SK-N-DZ (cell line): ENCODE data around the gene PLEKHA5.
"Not testable (repeated sequence)": the region's sequence is repeated elsewhere in the genome, so short reads cannot be mapped to it uniquely, and the experiment has no call there.

ENCODE experiments used
- DNase-seq: peaks from one replicate; pipeline ENCODE4 v3.0.0-alpha.2; 2015; ENCODE audit warnings: low spot score
- small RNA-seq, 2 experiments: library from RNA; depleted of rRNA; stranded (forward); fragments of <200 nt; gene quantifications; one replicate each; pipeline ENCODE3, GENCODE V24; 2014

The PLEKHA5 gene

DNA sequence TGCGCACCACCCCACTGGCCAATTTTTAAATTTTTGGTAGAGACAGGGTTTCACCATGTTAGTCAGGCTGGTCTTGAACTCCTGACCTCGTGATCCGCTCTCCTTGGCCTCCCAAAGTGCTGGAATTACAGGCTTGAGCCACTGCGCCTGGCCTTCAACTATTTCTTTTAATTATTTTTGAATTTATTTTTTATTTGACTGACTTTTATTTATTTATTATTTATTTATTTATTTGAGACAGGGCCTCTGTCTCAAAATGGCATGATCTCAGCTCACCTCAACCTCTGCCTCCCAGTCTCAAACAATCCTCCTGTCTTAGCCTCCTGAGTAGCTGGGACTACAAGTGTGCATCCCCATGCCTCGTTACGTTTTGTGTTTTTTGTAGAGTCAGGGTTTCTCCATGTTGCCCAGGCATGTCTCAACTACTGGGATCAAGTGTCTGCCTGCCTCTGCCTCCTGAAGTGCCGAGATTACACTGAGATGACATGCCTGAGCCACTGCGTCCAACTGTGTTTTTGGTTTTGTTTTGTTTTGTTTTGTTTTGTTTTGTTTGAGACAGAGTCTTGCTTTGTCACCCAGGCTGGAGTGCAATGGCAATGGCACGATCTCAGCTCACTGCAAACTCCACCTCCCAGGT is 271.2 kb downstream of the PLEKHA5 start:
- DNase-seq, result not testable (repeated sequence)

- no peak for DNase-seq
These were observed 272.7 kb downstream of the PLEKHA5 start for GRCh38 chr12:19402211-19402610.

DNA sequence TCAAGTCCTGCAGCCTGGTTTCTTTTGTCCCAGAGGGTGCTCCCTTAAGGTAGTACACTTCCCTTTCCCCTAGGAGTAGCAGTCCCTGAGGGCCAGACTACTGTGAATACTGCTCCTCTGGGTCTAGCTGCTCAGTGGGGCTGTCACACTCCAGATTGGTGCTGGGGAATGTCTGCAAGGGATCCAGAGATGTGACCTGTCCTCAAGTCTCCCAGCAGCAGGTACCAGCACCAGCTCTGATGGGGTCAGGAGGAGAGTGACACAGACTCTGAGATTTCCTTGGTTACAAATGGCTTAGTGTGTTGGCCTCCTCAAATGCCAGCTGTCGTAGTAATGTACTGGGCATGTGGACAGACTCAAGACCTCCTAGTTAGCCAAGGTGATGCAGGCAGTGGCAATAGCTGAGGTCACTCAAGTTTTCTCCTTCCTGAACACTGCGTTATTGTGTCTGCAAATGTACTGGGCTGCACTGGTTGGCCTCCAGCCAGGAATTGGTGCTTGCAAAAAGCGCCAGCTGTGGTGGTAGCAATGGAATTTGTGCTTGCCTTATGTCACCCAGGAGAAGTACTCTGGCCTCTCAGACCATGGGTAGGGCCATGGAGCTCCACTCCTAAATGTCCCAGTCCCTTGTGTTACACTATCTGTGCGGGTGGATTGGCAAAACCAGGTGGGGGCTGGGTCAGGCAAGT is 273.4 kb downstream of the PLEKHA5 start:
- no peak for DNase-seq

DNA sequence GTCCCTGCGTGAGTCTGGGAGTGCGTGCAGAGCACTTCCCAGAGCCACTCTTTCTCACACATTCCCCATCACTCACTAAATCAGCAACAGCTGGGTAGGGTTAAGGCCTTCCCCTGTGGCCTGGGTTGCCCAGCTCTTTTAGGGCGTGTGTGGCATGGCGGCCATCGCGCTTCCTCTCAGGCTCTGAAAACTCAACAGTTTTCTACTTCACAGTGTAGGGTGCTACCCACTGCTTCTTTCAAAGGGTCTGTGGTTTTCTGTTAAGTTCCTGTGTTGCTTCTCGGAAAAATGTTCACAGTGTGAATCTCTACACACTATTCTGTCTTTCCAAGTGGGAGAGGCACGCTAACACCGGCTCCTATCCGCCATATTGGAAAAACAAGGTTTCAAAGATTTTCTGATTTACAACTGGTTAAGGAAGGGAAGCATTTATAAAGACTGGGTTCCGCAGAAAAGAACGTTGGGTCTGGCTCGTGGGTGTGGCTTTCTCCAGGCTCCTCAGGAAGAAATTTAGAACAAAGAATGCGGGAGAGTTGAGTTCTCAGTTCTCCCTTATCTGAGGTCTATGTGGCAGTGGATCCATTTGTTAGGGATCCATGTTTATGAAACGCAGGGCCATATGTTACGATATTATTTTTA is 274.8 kb downstream of the PLEKHA5 start:
- DNase-seq, result no peak

DNA sequence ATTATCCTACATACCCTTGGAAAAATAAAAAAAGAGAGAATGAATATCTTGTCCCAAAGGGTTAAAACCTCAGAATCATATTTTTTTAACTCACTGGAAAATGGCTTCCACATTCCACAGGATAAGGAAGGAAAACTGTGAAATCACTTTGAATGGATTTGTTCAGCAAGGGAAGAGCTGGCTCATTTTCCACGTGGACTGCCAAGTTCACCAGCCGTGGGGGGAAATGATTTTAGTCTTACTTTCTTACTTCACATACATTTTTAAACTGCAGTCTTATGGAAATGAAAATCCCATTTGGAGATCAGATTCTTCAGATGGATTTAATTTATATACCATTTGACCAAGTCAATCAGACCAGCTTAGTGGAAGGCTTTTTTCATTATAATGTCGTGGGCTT is 279.8 kb downstream of the PLEKHA5 start:
- DNase-seq, result no peak

DNA sequence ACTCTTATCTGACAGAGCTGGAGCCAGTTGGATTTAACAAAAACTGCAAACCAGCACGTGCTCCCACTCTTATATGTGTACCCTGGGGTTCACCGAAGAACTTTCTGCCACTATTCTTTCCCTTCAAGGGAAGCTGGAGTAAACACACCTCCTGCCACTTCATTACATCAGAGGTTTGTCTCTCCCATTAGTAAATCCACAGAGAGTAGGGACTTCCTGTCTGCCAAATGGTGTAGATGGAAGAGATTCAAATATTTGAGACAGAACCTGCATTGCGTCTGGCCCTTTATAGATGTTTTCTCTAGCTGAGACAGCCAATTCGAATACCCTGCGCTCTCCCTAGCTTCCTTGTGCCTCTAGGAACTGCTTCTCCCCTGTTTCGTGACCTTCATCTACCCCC is 280.7 kb downstream of the PLEKHA5 start:
- DNase-seq, result peak; percentile 32

DNA sequence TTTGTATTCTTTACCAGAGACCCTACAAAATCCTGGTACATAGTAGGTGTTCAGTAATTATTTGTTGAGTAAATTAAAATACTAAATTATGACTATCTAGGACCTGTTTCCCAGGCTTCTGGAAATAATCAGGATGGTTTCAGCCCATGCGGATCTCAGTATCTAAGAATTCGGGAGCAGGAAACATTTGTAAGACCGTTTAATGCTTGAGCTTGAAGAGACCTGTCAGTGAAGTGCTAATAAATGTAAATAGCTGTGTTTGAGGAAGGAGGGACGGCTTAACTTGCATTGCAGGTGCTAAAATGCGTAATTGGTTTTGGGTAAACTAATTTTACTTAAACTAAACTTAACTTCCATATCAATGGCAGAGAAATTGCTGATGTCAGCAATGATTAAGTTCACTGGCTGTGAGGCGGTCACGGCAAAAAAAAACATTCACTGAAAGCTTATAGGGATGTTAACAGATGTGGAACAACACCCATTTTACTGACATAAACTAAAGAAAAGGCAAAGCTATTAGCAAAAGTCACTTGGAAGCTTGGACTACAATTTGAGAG is 281.2 kb downstream of the PLEKHA5 start:
- DNase-seq, result no peak

DNA sequence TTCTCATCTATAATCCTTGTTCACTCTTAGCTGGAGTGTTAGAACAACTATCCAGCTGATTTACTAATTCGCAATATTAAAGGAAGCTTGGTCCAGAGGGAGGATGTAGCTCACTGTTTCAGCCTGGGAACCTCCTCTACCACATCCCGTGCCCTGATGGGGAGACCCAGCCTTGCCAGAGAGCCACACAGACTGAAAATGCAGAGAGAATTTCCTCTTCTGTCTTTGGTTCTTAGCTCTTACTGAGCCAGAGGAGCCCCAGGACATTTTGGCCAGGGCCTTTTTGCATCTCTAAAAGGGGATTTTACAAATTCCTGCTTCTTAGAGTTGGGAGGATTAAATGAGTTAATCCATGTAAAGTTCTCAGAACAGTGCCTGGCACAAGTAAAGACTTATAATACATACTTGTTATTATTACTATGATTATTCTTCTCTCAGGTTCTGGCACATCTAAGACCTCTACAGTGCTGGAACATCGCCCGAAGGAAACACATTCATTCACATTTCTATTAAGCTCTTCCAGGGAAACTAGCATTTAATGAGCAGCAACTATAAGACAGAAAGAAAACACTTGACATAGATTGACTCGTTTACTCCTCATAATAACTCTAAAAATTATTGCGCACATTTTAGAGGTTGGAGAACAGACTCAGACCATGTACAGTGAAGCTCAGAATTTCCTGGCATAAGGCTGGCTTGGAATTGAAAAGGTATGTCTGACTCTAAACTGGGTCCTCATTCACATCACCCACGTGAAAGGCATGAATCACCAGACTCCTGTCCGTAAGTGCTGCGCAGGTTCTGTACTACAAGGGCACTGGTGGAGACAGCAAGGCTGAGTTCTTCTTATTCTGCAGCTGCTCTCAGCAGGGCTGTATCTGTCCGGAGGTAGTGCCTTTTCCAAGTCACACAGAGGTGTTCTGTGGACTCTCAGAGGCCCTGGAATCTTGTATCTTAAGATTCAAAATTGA is 282.0 kb downstream of the PLEKHA5 start:
- no peak for DNase-seq

GRCh38 chr12:19412844-19413243 is 283.3 kb downstream of the PLEKHA5 start:
- no peak for DNase-seq

DNA sequence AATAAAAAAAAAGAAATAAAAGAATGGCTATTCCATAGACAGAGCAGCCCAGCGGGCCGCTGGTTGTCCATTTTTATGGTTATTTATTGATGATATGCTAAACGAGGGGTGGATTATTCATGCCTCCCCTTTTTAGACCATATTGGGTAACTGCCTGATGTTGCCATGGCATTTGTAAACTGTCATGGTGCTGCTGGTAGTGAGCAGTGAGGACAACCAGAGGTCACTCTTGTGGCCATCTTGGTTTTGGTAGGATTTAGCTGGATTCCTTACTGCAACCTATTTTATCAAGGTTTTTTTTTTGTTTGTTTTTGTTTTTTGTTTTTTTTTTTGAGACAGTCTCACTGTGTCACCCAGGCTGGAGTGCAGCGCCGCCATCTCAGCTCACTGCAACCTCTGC is 284.0 kb downstream of the PLEKHA5 start:
- DNase-seq, result not testable (repeated sequence)

DNA sequence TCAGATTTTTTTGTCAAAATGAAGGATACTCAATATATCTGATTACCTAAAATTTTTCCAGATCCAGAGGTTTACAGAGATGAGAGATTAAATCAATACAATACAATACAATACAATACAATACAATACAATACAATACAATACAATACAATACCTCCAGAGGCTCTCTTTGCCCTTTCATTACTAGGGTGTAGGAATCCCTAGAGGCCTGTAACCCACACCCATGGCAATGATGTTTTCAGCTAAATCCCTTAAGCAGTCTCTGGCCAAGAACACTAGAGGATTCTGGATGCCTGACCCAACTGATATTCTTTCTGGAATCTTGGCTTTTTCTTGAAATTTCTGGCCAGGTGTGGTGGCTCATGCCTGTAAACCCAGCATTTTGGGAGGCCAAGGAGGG is 286.0 kb downstream of the PLEKHA5 start:
- DNase-seq, result no peak

DNA sequence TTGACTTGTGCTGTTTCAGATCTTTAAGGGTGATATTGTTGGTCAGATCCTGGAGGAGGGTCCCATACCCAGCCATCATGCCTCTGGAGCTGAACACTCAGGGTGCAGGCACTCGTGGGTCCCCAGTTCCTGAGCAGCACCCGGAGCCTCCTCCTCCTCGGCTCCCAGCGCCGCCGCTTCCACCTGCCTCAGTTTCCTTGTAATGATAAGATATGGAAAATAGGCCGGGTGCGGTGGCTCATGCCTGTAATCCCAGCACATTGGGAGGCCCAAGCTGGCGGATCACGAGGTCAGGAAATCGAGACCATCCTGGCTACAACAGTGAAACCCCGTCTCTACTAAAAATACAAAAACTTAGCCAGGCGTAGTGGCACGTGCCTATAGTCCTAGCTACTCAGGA is 289.6 kb downstream of the PLEKHA5 start:
- DNase-seq, result no peak

DNA sequence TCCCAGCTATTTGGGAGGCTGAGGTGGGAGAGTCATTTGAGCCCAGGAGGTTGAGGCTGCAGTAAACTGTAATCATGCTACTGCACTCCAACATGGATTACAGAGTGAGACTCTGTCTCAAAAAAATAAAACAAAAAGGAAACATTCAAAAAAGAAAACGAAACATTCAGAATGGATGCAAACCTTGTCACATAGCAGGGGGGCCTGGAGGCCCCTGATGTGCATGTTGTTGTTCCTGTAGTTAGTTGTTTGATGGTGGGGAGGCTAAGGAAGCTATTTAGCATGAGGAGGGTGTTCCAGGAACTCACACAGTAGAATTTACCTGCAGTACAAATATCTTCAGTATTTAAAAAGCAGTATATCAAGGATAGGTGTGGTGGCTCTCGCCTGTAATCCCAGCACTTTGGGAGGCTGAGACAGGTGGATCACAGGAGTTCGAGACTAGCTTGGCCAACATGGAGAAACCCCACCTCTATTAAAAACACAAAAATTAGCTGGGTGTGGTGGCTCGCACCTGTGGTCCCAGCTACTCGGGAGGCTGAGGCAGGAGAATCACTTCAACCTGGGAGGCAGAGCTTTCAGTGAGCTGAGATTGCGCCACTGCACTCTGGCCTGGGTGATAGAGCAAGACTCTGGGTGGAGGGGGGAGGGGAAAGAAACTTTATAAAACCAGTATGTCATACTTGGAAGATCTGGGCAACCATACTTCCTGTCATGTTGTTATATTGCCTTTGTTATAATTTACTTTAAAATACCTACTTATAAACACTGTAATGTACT is 292.2 kb downstream of the PLEKHA5 start:
- no peak for DNase-seq

- DNase-seq, result no peak
These were observed 293.8 kb downstream of the PLEKHA5 start for GRCh38 chr12:19423166-19423930.

Small RNA genes within 50 kb of the gene (small RNA-seq; reads per million reads assigned to genes)
- 0 reads per million in 2 experiments for gene AC091805.2
- 0 to 0.04 reads per million in 2 experiments for gene RN7SL67P
